ENCODE data around the gene ZNF346.

Gene ZNF346

DNA sequence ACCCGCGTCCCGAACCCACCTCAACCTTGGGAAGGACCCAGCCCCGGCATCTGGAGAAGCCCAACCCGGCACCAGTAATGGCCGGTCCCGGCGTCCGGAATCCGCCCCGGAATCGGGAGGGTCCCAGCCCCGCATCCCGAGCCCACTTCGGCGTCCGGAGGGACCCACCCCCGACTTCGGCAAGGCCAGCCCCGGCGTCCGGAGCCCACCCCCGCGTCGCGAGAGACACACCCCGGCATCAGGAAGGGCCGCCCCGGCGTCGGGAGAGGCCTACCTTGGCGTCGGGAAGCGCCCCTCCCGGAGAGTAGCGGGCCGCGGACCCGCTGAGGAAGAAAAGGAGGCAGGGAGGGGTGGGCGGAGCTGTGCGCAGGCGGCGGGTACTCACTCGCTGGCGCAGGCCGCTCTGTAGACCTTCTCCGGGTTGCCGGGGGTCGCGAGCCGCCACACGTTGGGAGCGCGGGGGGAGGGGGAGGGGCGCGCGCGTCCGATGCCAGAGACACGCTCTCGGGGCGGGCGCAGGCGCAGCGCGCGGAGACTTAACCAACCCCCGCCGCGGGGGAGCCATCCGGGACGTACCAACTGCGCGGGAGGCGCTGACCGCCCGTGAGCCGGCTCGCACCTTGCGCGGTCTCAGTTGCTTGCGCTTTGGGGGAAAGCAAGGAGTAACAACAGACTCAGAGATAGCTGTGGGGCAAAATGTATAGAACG is 16.1 kb upstream of the ZNF346 start, which contains the start of gene UIMC1 (continued):
- TF ChIP-seq ZNF366 (tag by site-specific recombination; conservative IDR thresholded peaks at IDR 0.05) (peak; percentile 71), ZNF174 (tag by site-specific recombination; IDR thresholded peaks at IDR 0.05) (no peak), ZNF112 (tag by site-specific recombination; IDR thresholded peaks at IDR 0.05) (no peak), ZNF747 (tag by site-specific recombination; IDR thresholded peaks at IDR 0.05) (no peak), ZNF664 (tag by site-specific recombination; IDR thresholded peaks at IDR 0.05) (no peak), ZBTB7A (tag by site-specific recombination; IDR thresholded peaks at IDR 0.05; ENCODE audit: low read depth) (peak; percentile 95), ZNF138 (tag by site-specific recombination; IDR thresholded peaks at IDR 0.05; ENCODE audit: borderline replicate concordance) (no peak), PRDM1 (tag by site-specific recombination; IDR thresholded peaks at IDR 0.05) (peak; percentile 78), ZNF645 (tag by site-specific recombination; IDR thresholded peaks at IDR 0.05) (no peak), ZNF777 (tag by site-specific recombination; IDR thresholded peaks at IDR 0.05; ENCODE audit: borderline replicate concordance) (peak; percentile 71; the same call in 1 of the 2 replicates), ZNF433 (tag by site-specific recombination; IDR thresholded peaks at IDR 0.05; ENCODE audit: low read depth) (no peak), ZNF623 (tag by site-specific recombination; IDR thresholded peaks at IDR 0.05) (no peak), ZBTB17 (tag by site-specific recombination; IDR thresholded peaks at IDR 0.05) (peak; percentile 95), ZNF248 (tag by site-specific recombination; IDR thresholded peaks at IDR 0.05) (no peak), PBX3 (CRISPR knock-in tag; IDR thresholded peaks at IDR 0.05) (0 out of 2 replicates have a peak, but pooled peaks have one; percentile 45), ZNF26 (tag by site-specific recombination; IDR thresholded peaks at IDR 0.05) (no peak), ZNF292 (tag by site-specific recombination; IDR thresholded peaks at IDR 0.05; ENCODE audit: borderline replicate concordance, low read depth) (no peak), ZNF133 (tag by site-specific recombination; IDR thresholded peaks at IDR 0.05) (no peak), SP7 (tag by site-specific recombination; IDR thresholded peaks at IDR 0.05) (peak; percentile 80), RBAK (tag by site-specific recombination; IDR thresholded peaks at IDR 0.05) (no peak), ZNF2 (tag by site-specific recombination; IDR thresholded peaks at IDR 0.05) (peak; percentile 43; the same call in 1 of the 2 replicates), REPIN1 (tag by site-specific recombination; IDR thresholded peaks at IDR 0.05; ENCODE audit: low read depth) (no peak), ZNF514 (tag by site-specific recombination; IDR thresholded peaks at IDR 0.05) (no peak), ZNF449 (tag by site-specific recombination; IDR thresholded peaks at IDR 0.05) (peak; percentile 100), KLF10 (tag by site-specific recombination; IDR thresholded peaks at IDR 0.05) (peak; percentile 60; the same call in 1 of the 2 replicates), ZNF223 (tag by site-specific recombination; IDR thresholded peaks at IDR 0.05) (no peak)
- TF ChIP-seq, protein P1, sequence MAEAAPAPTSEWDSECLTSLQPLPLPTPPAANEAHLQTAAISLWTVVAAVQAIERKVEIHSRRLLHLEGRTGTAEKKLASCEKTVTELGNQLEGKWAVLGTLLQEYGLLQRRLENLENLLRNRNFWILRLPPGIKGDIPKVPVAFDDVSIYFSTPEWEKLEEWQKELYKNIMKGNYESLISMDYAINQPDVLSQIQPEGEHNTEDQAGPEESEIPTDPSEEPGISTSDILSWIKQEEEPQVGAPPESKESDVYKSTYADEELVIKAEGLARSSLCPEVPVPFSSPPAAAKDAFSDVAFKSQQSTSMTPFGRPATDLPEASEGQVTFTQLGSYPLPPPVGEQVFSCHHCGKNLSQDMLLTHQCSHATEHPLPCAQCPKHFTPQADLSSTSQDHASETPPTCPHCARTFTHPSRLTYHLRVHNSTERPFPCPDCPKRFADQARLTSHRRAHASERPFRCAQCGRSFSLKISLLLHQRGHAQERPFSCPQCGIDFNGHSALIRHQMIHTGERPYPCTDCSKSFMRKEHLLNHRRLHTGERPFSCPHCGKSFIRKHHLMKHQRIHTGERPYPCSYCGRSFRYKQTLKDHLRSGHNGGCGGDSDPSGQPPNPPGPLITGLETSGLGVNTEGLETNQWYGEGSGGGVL (tag by site-specific recombination; IDR thresholded peaks at IDR 0.05): peak; percentile 56
- TF ChIP-seq, protein P2, sequence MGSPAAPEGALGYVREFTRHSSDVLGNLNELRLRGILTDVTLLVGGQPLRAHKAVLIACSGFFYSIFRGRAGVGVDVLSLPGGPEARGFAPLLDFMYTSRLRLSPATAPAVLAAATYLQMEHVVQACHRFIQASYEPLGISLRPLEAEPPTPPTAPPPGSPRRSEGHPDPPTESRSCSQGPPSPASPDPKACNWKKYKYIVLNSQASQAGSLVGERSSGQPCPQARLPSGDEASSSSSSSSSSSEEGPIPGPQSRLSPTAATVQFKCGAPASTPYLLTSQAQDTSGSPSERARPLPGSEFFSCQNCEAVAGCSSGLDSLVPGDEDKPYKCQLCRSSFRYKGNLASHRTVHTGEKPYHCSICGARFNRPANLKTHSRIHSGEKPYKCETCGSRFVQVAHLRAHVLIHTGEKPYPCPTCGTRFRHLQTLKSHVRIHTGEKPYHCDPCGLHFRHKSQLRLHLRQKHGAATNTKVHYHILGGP (tag by site-specific recombination; IDR thresholded peaks at IDR 0.05): no peak
- TF ChIP-seq, protein P3, sequence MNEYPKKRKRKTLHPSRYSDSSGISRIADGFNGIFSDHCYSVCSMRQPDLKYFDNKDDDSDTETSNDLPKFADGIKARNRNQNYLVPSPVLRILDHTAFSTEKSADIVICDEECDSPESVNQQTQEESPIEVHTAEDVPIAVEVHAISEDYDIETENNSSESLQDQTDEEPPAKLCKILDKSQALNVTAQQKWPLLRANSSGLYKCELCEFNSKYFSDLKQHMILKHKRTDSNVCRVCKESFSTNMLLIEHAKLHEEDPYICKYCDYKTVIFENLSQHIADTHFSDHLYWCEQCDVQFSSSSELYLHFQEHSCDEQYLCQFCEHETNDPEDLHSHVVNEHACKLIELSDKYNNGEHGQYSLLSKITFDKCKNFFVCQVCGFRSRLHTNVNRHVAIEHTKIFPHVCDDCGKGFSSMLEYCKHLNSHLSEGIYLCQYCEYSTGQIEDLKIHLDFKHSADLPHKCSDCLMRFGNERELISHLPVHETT (tag by site-specific recombination; IDR thresholded peaks at IDR 0.05): no peak; the same call in none of the 2 replicates

All from HEK293 (cell line).